NCI-H2107 treated with DMSO at 0.1 percent for 48 hours (cell line): ENCODE results near the gene TSPAN18.

Experiments used
- DNase-seq: peaks from one replicate; lab custom pipeline; 2025; ENCODE audit not compliant: unreplicated experiment; lab: John Stamatoyannopoulos, UW

The TSPAN18 gene

DNA sequence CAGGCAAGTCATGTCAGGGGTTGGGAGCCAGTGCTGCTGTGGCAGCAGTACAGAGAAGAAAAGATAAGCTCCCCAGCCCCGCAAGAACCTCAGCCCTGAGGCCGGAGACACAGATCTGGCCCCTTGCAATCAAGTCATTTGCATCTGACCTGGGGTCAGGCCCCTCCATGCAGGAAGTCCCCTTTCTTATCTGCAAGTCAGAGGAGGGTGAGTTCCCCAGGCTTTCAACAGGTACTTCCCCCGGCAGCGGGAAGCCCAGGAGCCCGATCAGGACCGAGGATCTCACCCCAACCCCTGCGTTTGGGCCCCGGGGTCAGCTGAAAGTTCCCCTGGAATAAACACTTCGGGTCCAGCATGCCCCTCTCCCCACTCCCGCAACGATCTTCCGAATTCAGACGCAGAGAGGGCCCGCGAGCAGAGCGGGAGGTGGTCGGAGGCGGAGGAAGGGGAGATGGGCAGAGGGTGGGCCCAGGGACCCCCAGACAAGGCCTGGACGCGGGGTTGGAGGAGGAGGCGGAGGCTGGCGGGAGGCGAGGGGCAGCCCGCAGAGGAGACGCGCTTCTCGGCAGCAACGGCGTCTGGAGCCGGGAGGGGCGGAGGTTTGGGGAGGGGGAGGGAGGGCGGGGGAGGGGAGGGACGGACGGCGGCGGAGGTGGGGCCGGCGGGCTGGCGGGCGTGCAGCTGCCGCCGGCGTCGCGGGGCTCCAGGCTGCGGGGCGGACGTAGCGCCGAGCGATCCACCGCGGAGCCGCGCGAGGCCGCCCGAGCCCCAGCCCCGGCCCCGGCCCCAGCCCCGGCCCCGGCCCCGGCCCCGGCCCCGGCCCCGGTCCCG, at the start of gene TSPAN18:
Gene TSPAN18 (plus strand): TSS at position 680 of the 831 bp plus-strand sequence. CDS start 179,455 bp downstream, outside the sequence.
- no peak for DNase-seq

DNA sequence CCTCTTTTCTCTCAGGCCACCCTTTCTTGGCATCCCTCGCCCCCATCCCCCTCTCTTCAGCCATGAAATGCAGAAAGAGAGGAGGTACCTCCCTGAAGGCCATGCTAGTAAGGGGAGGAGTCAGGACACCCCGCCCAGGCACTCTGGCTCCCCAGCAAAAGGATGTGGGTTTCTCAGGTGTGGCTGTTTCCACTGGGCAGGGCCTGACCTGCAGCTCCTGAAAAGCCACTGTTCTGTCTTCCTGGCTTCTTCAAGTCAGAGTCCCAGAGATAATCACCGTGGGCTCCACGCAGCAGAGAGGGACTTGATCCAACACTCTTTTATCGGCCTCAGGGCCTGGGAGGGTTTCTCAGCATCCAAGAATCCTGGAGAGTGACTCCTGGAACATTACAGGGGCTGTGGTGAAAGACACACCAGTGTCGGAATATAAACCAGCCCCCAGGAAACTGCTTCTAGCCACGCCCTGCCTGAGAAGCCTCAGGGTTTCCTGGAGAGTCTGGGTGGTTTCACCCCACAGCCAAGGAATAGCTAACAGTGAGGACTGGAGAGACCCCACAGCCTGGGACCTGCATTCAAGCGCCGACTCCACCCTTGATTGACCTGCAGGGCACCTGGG, 45.7 kb upstream of the TSPAN18 start:
- no peak for DNase-seq

GRCh38 chr11:44681698-44682097, 45.1 kb upstream of the TSPAN18 start:
- DNase-seq: no peak

DNA sequence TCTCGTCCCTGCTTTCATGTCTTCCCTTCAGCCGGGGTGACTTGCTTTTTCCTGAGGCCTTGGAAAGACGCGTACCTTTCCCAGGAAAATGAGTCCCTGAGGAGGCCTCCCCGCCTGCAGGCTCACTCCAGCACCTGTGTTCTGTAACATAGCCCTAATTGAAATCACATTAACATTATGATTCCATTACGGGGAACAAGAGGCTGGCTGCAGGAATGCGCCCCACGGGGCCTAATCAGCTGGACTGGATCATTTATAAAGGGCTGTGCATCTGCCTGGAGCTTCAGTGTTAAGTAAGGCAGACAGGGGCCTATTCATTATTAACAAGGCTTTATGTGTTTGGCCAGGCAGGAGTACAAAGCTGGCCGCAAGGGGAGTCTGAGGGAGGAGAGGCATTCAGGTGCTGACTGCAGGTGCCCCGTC, 41.9 kb upstream of the TSPAN18 start:
- no peak for DNase-seq

DNA sequence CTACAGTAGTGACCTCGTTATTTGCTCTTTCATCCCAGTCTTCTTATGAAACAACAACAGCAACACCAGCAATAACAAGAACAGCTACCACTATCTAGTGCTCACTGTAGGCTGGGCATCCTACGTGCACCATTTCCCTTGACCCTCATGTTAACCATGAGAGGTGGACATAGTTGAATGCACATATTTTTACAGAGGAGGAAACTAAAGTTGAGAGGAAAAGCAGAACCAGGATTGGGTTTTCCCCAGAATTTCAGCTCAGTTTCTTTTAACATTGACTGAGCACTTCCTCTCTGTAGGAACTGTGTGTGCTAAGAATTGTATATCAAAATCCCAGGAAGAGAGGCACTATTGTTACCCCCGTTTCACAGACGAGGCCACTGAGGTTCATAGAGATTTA, 39.4 kb upstream of the TSPAN18 start:
- no peak for DNase-seq

- DNase-seq: no peak
These were observed 37.5 kb upstream of the TSPAN18 start for GRCh38 chr11:44689265-44689664.

DNA sequence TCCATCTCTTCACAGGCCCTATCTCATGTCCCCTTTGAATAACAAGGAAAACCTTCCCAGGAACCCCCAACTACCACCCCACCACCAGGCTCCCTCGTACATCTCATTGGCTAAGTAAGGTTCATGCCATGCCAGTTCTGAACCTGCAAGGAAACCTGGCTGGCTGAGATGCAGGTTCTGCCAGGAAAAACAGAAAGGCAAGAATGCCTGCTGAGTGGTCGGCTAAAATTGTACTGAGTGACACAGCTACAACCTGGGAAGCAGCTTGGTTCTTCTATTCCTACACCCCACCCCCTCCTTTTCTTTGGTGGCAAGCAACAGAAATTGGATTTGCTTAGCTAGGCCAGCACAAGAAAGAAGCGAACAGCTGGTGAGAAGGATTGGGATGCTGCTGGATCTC, 36.1 kb upstream of the TSPAN18 start:
- no peak for DNase-seq

GRCh38 chr11:44692460-44692859, 34.3 kb upstream of the TSPAN18 start:
- no peak for DNase-seq

DNA sequence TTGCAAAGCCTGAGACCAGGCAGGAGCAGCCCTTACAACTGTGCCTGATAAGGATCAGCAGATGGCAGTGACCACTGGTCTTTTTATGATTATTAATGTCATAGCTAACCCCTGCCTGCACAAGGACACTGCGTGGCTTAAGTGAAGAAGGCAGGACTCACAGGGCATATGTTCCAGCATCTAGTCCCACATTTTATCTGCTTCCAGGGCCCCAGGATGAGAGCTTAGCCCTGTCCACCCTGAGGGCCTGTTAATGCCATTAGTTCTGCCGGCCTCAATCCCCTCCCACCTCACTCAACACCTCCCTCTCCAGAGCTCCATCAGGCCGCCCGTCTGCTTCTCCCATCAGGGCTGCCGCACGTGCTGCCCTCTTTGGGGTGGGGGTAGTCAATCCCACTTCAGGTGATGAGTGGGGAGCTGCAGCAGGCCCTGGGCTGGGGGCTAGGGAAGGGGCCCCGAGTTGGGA, 33.1 kb upstream of the TSPAN18 start:
- DNase-seq: no peak

GRCh38 chr11:44694443-44694842, 32.3 kb upstream of the TSPAN18 start:
- no peak for DNase-seq

DNA sequence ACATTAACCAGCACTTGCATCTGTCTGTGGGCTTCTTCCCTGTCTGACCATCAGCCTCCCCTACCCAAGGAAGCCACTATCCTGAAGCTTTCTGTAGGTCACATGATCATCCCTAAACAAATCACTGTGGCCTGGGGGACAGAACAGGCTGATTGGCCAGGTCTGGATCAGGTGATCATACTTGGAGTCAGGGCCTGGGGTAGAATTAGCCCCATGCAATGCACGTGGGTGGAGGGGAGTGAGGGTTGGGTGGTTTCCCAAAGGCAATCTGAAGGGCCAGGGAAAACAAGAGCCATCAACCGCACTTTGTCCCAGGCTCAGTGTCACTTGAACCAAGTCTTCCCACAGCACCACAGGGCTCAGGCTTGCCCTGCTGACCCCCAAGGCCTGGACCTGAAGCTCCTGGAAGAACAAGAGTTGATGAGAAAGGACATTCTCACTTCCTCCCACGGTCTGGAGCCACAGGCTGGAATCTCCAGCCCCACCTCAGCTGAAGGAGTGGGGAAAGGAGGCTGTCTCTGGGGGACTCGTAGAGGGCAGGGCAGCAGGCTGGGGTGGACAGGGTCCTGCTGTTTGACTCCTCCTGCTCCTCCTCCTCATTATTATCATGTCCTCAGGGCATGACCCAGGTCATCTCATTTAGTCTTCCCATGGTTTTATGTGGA, 31.5 kb upstream of the TSPAN18 start:
- DNase-seq: no peak

DNA sequence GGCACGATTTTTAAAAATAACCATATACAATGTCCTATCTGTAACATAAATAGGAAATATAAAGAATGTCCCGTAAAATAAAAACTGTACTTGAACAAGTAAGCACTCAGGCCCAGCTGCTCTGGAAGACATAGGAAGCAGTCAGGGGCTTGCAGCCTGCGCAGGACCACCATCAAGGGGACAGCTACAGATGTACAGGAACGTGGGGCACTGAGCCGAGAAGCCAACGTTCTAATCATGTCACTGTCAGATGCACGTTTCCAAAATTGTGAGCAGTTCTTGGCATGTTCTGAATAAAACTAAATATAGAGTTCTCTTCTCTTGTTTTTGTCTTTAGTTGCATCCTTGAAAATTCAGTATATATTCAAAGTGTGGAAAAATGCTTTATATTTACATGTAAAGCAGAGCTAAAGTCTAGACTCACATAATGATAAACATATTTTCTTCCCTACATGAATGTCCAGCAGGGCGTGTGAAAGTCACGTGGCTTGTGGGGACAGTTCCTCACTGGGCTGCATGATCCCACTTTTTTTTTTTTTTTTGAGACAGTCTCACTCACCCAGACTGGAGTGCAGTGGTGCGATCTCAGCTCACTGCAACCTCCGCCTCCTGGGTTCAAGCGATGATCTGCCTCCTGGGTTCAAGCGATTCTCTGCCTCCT, 28.4 kb upstream of the TSPAN18 start:
- DNase-seq: no peak

DNA sequence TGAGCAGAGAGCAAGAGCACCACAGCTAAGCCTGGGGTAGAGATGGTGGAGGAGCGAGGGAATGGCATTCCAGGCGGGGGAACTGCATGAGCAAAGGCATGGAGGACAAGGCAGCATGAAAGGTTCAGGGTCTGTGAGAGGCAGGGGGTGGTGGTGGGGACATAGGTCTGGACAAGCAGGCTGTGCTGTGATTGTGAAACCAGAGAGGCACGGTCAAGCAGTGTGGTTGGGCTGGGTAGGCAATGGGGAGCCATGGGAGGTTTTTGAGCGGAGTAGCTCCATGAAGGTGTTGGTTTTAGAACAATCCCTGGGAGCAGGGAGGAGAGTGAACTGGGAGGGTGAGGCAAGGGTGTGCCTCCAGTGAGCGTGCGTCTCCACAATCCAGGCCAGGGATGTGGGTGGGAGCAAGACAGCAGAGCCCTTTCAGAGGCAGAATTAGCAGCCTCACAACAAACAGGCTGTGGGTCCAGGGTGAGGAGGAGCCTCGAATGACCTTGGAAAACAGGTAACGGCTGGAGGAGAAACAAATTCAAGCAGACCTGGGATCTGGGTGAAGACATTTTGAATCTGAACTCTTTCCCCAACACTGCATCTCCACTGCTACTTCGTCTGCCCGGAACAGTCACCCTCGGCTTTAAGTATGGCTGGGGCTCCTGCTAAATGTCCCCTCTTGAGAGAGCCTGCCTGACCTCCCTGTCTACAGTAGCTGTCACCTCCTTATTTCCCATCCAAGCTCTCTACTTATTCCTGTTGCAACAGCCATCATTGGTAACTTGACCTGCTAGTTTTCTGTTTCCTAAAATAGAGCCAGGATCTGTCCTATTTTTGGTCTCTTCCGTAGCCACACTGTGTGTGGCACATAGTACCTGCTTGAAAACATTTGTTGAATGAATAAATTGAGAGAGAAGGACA, 27.0 kb upstream of the TSPAN18 start:
- no peak for DNase-seq

DNA sequence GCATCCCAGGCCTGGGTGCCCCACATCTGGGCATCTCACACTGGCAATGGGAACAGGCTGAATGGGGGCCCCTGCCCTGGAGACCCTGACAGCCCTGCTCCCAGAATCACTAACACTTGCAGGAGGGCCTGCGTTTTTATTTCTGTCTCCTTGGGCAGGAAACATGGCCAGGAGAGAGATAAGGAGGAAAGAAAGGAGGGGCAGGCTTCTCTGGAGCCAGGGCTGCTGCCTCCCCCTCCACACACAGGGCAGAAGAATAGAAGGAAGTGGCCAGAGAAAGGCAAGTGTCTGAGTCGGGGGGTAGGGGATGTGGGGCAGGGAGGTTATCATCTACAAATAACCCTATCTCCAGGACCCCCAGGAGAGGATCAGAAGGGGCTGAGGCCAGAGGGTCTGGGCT, 25.5 kb upstream of the TSPAN18 start:
- no peak for DNase-seq

DNA sequence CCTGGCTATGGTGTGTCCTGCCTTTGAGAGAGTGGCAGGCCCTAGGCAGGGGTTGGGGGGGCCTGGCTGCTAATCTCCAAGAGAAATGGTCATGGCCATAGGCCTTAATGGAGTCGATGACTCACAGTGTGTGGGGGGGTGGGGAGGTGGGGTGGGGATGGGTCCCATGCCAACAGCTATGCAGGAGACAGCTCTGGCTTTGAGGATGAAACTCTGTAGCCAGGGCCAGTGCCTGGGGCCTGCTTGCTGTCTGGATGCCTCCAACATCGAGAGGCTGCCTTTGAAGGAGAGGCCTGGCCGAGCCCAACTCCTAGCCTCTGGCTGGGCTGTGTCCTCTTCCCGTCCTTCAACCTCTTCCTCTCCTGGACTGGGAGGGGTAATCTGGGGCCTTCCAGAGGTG, 23.9 kb upstream of the TSPAN18 start:
- DNase-seq: no peak

DNA sequence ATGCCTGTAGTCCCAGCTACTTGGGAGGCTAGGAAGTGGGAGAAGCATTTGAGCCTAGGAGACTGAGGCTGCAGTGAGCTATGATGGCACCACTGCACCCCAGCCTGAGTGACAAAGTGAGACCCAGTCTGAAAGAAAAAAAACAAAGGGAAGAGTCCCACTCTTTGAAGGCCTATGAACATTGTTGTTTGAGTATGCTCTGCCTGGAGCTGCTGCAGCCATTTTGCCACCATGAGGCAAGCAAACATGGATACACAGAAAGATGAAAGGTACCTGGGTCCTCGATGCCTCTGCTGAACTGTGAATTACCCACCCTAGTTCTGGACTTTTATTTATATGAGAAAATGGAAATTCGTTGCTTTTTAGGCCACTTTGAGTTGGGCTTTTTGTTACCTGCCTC, 19.7 kb upstream of the TSPAN18 start:
- DNase-seq: no peak

- DNase-seq: no peak
These were observed 18.8 kb upstream of the TSPAN18 start for GRCh38 chr11:44708009-44708408.

DNA sequence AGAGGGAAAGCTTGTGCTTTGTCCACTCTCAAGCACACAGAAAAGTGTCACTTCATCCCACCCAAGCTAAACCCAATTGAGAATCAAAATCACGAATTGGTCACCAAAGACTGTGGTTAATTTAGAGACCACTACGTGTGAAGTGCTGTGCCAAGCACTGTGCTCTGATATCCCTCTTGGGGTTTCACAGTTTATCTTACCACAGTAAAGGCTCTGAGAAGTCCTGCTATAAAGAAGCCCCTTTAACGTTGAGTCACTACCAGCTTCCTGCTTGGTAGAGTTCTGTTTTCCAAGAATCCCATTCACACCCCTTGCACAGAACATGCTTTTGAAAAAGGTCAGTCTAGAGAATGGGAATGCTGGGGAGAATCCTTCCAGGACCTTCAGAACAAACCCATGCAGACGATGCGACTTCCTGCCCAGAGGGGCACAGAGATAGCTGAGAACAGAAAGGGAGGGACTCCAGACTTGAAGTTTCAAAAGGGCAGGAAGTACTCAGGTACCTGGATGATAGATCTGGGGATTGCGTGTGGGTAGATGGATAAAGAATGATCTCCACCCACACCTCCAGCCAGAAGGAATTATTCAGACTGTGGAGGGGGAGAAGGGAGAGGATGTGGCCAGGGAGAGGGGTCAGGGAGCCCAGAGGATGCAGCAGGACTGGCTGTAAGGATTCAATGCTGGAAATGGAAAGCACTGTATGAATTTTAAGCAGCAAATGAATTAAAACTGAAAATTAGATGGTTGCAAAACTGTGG, 18.1 kb upstream of the TSPAN18 start:
- no peak for DNase-seq

GRCh38 chr11:44709281-44709562, 17.5 kb upstream of the TSPAN18 start:
- no peak for DNase-seq

DNA sequence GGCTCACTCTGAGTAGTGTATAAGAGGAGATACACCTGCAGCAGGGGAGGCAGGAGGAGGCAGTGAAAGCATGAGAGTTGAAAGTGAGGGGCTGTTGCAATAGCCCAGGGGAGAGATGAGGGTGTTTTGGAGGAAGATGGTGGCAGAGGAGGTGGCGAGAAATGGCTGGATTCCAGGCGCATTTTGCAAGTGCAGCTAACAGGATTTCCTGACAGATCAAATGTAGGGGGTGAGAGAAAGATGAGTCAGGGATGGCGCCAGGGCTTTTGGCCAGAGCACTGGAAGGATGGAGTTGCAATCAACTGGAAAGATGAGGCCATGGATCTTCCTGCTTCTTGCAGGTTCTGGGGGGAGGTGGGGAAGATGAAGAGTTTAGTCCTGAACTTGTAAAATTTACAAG, 16.8 kb upstream of the TSPAN18 start:
- no peak for DNase-seq
